Neural crest cell (in vitro differentiated cells): ENCODE data around the gene TPRG1. TPM values are rescaled to one million over a fixed set of nuclear protein-coding genes. Genes with fewer than 3 reads are reported as not detected.

Experiments used
- DNase-seq: peaks from one replicate; pipeline ENCODE4 v3.0.0; 2021; ENCODE audit warnings: low read depth, mixed read lengths, low spot score
- H3K27ac Mint-ChIP-seq: one replicate; pipeline ENCODE4 v1.8.0; 2021; ENCODE audit warnings: mild to moderate bottlenecking, mixed read lengths; ENCODE audit not compliant: unreplicated experiment
- H3K27me3 Mint-ChIP-seq: 2 replicates; pipeline ENCODE4 v1.8.0; 2021; ENCODE audit warnings: low read depth, mild to moderate bottlenecking, mixed read lengths
- H3K36me3 Mint-ChIP-seq: 2 replicates; pipeline ENCODE4 v1.8.0; 2021; ENCODE audit warnings: low read depth, mild to moderate bottlenecking, mixed read lengths
- H3K4me1 Mint-ChIP-seq: 2 replicates; pipeline ENCODE4 v1.8.0; 2021; ENCODE audit warnings: mixed read lengths
- H3K4me3 Mint-ChIP-seq: one replicate; pipeline ENCODE4 v1.8.0; 2021; ENCODE audit warnings: mild to moderate bottlenecking, mixed read lengths
- H3K9me3 Mint-ChIP-seq: 2 replicates; pipeline ENCODE4 v1.8.0; 2021; ENCODE audit warnings: mixed read lengths
- total RNA-seq: library from RNA; stranded (reverse); gene quantifications from 2 replicates; pipeline ENCODE4 v1.2.1, GENCODE V29; 2021
- TF ChIP-seq, protein P1 (sequence below): fragments of 200-600 bp; sonication (generic); conservative IDR thresholded peaks from 2 replicates; pipeline ENCODE4 v1.5.0; 2021; ENCODE audit warnings: antibody characterized with exemption, mild to moderate bottlenecking

Gene TPRG1
- total RNA-seq, 1 donor from 2014 or later, result 0.91 TPM

DNA sequence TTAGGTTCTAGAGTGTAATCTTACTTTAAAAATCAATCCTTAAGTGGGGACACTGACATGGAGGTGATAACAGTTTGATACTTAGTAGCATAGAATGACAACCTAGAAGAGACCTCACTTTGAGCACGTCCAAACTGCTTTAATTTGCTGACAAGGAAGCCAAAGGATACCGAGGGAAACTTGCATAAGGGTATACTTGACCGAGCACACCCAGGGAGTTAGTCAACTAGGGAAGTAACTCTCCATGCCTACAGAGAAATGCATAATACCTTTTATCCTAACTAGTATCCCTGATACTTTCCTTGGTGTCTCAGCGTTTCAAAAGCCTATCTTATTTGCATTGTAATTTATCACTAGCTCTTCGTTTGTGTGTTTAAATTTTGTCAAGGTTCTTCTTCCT lies 5.5 kb upstream of the TPRG1 start:
- Mint-ChIP-seq H3K27me3 (no peaks in the 10 kb centered on the region), H3K9me3 (no peaks in the 10 kb centered on the region), H3K27ac (no peak overlapping the region), H3K4me3 (no peak overlapping the region), H3K36me3 (no peaks in the 10 kb centered on the region), H3K4me1 (peaks cover 3% of the 10 kb centered on the region)
- DNase-seq, result no peak
- TF ChIP-seq, protein P1, sequence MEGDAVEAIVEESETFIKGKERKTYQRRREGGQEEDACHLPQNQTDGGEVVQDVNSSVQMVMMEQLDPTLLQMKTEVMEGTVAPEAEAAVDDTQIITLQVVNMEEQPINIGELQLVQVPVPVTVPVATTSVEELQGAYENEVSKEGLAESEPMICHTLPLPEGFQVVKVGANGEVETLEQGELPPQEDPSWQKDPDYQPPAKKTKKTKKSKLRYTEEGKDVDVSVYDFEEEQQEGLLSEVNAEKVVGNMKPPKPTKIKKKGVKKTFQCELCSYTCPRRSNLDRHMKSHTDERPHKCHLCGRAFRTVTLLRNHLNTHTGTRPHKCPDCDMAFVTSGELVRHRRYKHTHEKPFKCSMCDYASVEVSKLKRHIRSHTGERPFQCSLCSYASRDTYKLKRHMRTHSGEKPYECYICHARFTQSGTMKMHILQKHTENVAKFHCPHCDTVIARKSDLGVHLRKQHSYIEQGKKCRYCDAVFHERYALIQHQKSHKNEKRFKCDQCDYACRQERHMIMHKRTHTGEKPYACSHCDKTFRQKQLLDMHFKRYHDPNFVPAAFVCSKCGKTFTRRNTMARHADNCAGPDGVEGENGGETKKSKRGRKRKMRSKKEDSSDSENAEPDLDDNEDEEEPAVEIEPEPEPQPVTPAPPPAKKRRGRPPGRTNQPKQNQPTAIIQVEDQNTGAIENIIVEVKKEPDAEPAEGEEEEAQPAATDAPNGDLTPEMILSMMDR, result no peak

DNA sequence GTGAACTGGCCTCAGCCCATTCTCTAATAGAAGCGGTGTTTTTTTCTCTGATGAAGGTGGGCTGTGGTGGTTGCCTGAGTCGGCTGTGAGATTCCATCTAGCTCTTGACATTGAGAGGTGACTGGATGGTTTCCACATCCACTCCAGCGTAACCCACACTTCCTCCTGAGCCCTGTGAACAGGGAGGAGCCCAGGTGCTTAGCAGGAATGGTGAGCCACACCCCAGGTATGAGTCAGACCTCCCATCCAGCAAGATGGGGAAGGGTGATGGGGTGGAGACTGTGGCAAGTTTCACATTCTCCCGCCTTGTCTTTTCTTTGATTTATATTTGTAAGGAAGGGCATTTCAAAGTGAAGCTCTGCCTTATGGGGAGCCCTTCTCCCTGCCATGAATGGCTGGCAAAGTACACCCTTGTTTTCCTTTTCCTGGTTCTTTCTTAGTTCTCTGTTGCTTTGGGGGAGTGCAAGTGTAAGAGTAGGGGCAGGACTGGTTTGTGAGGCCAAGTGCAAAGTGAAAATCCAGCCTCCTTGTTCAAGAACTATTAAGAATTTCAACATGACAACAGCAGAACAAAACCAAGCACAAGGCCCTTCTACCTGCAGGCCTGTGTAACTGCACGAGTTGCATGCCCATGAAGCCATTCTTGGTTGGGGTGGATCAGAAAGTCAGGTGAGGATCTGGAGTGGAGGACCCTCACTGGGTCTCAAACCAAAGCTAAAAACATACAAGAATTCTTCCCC lies 4.6 kb upstream of the TPRG1 start:
- DNase-seq, result no peak
- no peaks in the 10 kb centered on the region for H3K27me3 Mint-ChIP-seq
- H3K9me3 Mint-ChIP-seq, result no peaks in the 10 kb centered on the region
- H3K27ac Mint-ChIP-seq, result no peak overlapping the region
- TF ChIP-seq, protein P1, result no peak
- no peaks in the 10 kb centered on the region for H3K36me3 Mint-ChIP-seq
- H3K4me1 Mint-ChIP-seq, result peaks cover 3% of the 10 kb centered on the region
- H3K4me3 Mint-ChIP-seq, result no peak overlapping the region

GRCh38 chr3:189168711-189169110 lies 3.1 kb upstream of the TPRG1 start:
- TF ChIP-seq, protein P1, result no peak
- no peak overlapping the region for H3K27ac Mint-ChIP-seq
- DNase-seq, result no peak
- no peak overlapping the region for H3K4me3 Mint-ChIP-seq
- no peaks in the 10 kb centered on the region for H3K9me3 Mint-ChIP-seq
- no peaks in the 10 kb centered on the region for H3K27me3 Mint-ChIP-seq
- H3K36me3 Mint-ChIP-seq, result no peaks in the 10 kb centered on the region
- H3K4me1 Mint-ChIP-seq, result peaks cover 3% of the 10 kb centered on the region

GRCh38 chr3:189169728-189170127 lies 2.0 kb upstream of the TPRG1 start:
- Mint-ChIP-seq H3K4me1 (peaks cover 3% of the 10 kb centered on the region), H3K4me3 (no peak overlapping the region), H3K36me3 (no peaks in the 10 kb centered on the region), H3K9me3 (no peaks in the 10 kb centered on the region), H3K27me3 (no peaks in the 10 kb centered on the region), H3K27ac (no peak overlapping the region)
- DNase-seq, result no peak
- TF ChIP-seq, protein P1, result no peak

GRCh38 chr3:189170559-189170958 lies 1.2 kb upstream of the TPRG1 start:
- Mint-ChIP-seq H3K9me3 (no peaks in the 10 kb centered on the region), H3K27me3 (no peaks in the 10 kb centered on the region), H3K4me3 (no peak overlapping the region), H3K4me1 (peaks cover 3% of the 10 kb centered on the region), H3K36me3 (no peaks in the 10 kb centered on the region), H3K27ac (no peak overlapping the region)
- no peak for DNase-seq
- TF ChIP-seq, protein P1, result no peak
